HPDE6-E6E7 (cell line): ENCODE results near the gene SLC30A10.
"Not testable (repeated sequence)": the region's sequence is repeated elsewhere in the genome, so short reads cannot be mapped to it uniquely, and the experiment has no call there.

Experiments used
- DNase-seq: peaks from one replicate; pipeline ENCODE4 v3.0.0; 2011; ENCODE audit warnings: missing footprints; ENCODE audit errors: extremely low spot score

SLC30A10 gene

GRCh38 chr1:219927956-219928790 is at the start of gene SLC30A10:
SLC30A10 (minus strand) TSS chr1:219928557; CDS start chr1:219928440, 117 bp downstream.
- DNase-seq: no peak

- DNase-seq: no peak
Observed at GRCh38 chr1:219973213-219973612, 44.9 kb upstream of the SLC30A10 start.

DNA sequence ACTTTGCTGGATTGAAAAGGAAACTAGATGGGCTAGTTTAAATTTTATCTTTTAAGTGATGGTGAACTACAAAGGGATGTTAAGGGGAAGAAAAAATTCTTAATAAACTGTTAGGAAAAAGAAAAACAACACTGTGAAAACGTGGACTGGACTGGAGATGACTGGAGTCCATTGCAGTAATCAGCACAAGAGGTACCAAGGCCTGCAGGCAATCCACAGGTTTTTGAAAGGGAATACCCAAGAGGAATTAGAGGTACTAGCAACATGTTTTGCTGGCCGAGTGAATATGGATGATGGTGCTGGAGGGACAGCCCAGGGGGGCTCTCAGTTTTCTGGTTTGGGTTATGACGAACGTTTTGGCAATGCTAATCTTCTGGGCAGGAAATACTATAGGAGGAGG is 39.0 kb upstream of the SLC30A10 start:
- DNase-seq: no peak

GRCh38 chr1:219966071-219966349 is 37.7 kb upstream of the SLC30A10 start:
- DNase-seq: no peak

DNA sequence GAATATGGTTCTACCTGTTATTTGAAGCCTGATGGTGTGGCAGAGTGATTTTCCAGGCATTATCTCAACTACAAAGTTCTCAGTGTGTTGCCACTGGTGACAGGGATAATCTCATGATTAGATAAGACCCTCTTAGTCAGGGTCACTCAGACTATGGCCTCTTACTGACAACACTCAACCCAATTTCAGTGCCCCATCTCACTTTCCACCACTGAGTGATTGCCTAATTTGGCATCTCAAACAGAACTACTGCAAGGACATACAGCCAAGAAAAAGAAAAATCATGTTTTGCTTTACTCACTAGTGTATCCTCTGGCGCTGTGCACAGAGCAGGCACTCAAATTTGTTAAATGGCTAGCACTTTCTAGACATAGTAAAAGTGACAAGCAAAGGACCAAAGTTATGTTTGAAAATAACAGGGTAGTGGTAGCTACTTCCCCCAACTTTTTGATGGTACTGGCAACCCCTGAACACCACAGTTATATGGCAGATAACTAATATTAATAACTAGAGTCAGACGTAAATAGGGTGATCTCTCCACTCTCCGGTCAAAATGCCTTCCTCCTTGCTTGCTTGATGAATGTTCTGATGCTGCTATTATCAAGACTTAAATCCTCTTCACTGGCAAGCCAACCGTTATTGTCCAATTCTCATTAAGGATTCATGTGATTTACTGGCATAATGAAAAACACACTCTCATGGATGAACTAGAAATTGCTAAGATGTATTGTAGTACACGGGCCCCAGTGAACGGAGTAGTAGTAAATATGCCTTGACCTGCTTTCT is 37.1 kb upstream of the SLC30A10 start:
- DNase-seq: no peak

DNA sequence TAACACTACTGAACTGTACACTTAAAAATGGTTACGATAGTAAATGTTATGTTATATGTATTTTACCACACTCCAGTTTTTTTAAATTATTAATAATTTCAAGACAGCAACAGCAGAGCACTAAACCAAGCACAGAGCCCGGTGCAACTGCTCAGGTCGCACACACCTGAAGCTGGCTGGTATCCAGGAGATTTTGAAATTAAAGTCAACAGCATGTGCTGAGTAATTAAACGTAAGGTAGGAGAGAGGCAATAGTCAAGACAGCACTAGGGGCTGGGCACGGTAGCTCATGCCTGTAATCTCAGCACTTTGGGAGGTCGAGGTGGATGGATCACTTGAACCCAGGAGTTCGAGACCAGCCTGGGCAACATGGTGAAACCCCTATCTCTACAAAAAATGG is 35.1 kb upstream of the SLC30A10 start:
- DNase-seq: no peak

DNA sequence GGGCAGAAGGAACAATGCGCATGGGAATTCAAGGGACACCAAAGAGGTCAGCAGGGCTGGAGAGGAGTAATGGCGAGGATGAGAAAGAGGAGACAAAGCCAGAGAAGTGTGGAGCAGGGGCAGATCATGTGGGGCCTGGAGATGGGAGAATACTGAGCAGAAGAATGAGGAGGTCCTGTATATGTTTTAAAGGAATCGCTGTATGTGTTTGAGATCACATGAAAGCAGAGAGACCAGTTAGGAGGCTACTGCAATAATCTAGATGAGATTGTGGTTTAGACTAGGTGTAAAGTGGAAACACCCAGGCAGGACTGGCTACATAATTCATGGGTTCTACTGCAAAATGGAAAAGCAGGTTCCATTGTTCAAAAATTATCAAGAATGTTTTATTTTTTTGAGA is 33.3 kb upstream of the SLC30A10 start:
- no peak for DNase-seq

- no peak for DNase-seq
Observed at GRCh38 chr1:219959540-219960203, 31.3 kb upstream of the SLC30A10 start.

DNA sequence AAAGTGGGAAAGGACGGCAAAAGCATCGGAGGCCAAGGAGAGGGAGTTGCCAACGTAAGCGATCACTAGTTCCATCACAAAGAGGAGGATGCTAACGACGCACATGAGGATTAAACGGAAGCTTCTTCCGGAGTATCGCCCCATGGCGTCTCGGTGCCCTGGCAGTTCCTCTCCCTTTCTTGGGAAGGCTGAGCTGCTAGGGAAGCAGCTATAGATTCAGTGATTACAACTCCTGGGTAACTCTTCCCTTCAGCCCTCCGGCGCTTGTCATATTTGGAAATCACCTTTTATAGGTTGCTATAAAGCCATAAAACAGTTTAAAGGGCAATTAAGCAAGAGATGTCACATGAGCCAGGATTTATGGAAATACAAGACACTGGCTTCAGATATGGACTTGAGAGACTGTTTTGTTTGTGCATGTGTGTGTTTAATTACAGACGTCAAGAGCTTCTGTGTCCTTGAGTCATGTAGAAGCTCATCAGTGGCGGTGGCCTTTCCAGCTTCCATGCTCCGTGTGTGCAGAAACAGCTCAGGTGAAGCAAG is 30.6 kb upstream of the SLC30A10 start:
- DNase-seq: no peak

DNA sequence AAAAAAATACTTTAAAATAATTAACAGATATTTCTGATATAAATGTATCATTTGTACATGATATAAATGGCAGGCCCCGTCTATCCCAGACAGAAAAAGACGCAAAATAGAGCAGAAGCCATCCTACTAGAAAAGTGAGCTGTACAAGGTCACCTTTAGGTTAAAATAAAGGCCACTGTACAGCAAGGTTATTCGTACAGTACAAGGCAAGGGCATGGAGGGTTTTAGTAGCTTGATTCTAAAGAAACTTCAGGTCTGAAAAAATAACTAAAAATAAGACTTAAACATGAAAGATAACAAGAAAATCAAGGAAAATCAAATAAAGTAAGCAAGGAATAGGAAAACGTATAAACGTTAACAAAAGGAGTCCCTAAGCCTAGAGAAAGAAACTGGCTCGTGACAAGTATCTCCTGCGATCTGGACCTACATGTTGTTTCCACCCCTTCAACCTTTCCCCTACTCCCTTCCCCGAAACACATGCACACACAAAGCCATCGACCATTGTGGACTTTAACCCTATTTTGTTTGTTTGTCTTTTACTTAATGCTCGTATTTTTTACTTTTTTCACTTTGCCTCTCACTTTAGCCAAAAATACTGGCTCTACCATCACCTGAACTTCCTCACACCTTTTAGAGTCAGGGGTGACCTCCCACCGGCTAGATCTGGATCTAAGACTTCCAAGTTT is 26.5 kb upstream of the SLC30A10 start:
- no peak for DNase-seq

GRCh38 chr1:219954052-219954451 is 25.7 kb upstream of the SLC30A10 start:
- no peak for DNase-seq

GRCh38 chr1:219952361-219952760 is 24.0 kb upstream of the SLC30A10 start:
- DNase-seq: no peak

DNA sequence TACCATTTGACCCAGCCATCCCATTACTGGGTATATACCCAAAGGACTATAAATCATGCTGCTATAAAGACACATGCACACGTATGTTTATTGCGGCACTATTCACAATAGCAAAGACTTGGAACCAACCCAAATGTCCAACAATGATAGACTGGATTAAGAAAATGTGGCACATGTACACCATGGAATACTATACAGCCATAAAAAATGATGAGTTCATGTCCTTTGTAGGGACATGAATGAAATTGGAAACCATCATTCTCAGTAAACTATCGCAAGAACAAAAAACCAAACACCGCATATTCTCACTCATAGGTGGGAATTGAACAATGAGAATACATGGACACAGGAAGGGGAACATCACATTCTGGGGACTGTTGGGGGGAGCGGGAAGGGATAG is 20.9 kb upstream of the SLC30A10 start:
- DNase-seq: not testable (repeated sequence)

- DNase-seq: not testable (repeated sequence)
Observed at GRCh38 chr1:219948766-219949165, 20.4 kb upstream of the SLC30A10 start.

DNA sequence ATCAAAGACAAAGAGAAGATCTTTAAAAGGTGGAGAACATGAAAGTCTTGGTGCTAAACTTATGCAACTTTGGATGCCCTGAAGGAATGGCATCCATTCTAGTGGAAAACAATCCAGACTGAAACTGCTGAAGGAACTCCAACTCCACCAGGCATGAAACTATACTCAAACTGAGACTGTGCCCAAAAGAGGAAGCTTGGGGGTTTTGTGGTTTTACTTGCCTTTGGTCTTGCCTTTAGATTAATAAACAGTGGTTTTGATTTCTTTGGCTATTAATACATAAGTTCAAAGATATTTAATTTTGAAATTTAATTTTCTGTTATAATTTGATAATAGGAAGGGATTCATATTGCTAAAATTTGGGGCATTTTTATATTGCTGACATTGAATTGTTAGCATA is 17.4 kb upstream of the SLC30A10 start:
- DNase-seq: no peak

- DNase-seq: no peak
Observed at GRCh38 chr1:219941179-219942118, 13.1 kb upstream of the SLC30A10 start.

DNA sequence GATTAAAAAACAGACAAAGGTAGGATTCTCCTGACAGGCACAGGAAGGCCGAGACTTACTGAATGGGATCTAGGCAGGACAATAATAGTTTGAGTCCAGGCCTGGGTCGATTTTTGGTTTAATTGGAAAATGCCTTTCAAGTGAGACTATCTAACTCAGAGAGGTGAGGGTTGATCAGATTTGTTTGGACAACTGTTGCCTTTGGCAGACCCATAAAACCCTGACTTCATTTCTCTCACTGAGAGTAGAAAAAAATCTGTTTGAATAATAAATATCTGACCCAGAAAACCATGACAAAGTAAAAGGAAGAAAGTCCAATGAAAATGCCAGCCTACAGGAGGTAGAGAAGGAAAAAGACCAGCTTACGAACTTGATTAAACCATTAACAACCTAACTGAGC is 12.3 kb upstream of the SLC30A10 start:
- no peak for DNase-seq

- DNase-seq: no peak
Observed at GRCh38 chr1:219938706-219939105, 10.3 kb upstream of the SLC30A10 start.

GRCh38 chr1:219933763-219934162 is 5.4 kb upstream of the SLC30A10 start:
- not testable (repeated sequence) for DNase-seq

GRCh38 chr1:219931033-219931432 is 2.7 kb upstream of the SLC30A10 start:
- DNase-seq: no peak

DNA sequence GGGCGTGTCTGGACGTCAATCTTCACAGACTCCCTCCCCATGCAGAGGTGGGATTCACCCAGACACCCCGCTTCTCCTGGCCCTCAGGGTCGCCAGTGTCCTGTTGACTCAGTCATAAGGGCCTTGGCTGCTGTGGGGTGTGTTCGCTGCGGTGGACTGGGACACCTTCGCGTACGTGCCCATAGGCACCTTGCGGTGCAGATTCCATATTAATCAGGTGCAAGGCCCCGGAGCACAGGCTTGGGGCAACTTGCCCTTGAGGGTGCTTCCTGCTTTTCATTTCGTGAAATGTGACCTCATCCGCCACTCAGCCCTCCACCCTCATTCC is 398 bp upstream of the SLC30A10 start:
- no peak for DNase-seq
